HepG2 (cell line): ENCODE results near the gene CD48. TPM values are rescaled to one million over a fixed set of nuclear protein-coding genes. Genes with fewer than 3 reads are reported as not detected.
"Not testable (repeated sequence)": the region's sequence is repeated elsewhere in the genome, so short reads cannot be mapped to it uniquely, and the experiment has no call there.

ENCODE experiments used
- ATAC-seq: fragments of 200-7000 bp; cut with Tn5 transposase; 3 replicates; pipeline ENCODE4 v1.9.1; 2020; ENCODE audit warnings: mild to moderate bottlenecking, moderate library complexity
- BruUV-seq: library from RNA; stranded (reverse); fragments of 400-500 nt; replicated peaks from 2 replicates; lab custom pipeline; 2021; lab: Mats Ljungman, UMichigan
- CTCF ChIA-PET: fragments of 300-600 bp; formaldehyde crosslinking; extraction: SDS; loops from one replicate; lab custom pipeline; 2021; ENCODE audit warnings: low total read pairs, inconsistent platforms, low intra/inter-chr PET ratio; lab: Yijun Ruan, JAX
- POLR2A ChIA-PET: fragments of 350-600 bp; sonication (Branson Sonifier 250); formaldehyde crosslinking; loops from one replicate; lab custom pipeline; 2020; ENCODE audit warnings: antibody characterized with exemption, inconsistent platforms; lab: Yijun Ruan, JAX
- DNase-seq: peaks from one replicate; pipeline ENCODE4 v3.0.0-alpha.2; 2015; ENCODE audit warnings: low spot score
- FAIRE-seq: peaks from 3 replicates; lab custom pipeline; 2011; peaks lifted over from hg19 to GRCh38; lab: Jason Lieb, UNC
- H2AFZ ChIP-seq: one replicate; pipeline ENCODE4 v1.6.1; 2011; ENCODE audit warnings: low read length, inconsistent platforms
- H3K27ac ChIP-seq: fragments of 300-600 bp; 3 replicates; pipeline ENCODE4 v1.8.0; 2011; ENCODE audit warnings: mixed run types, mild to moderate bottlenecking, mixed read lengths, low read length, inconsistent platforms; ENCODE audit not compliant: insufficient read depth; ENCODE audit errors: extremely low read length
- H3K27me3 ChIP-seq, 2 experiments: fragments of 200-600 bp in 1 of 2; 2 replicates in 1 of 2; 3 replicates in 1 of 2; pipeline versions ENCODE4 v1.6.0 to v1.8.0; 2011; ENCODE audit warnings: low read length in 2 of 2, mild to moderate bottlenecking in 2 of 2, moderate library complexity in 2 of 2, inconsistent platforms in 1 of 2; ENCODE audit not compliant: insufficient read depth in 2 of 2, control insufficient read depth in 1 of 2
- H3K36me3 ChIP-seq, 2 experiments: fragments of 200-600 bp in 1 of 2; replicated peaks in 1 of 2; 2 replicates in 1 of 2; 3 replicates in 1 of 2; pipeline versions ENCODE4 v1.5.1 to v1.8.0; 2011; ENCODE audit warnings: low read length in 2 of 2, inconsistent platforms in 1 of 2; ENCODE audit not compliant: insufficient read depth in 2 of 2, control insufficient read depth in 1 of 2
- H3K4me1 ChIP-seq: 2 replicates; pipeline ENCODE4 v1.5.1; 2012; ENCODE audit warnings: low read length, inconsistent platforms; ENCODE audit not compliant: insufficient read depth
- H3K4me2 ChIP-seq: 2 replicates; pipeline ENCODE4 v1.6.0; 2011; ENCODE audit warnings: low read depth, low read length, inconsistent platforms
- H3K4me3 ChIP-seq, 3 experiments: fragments of 200-600 bp in 1 of 3; sonication (generic), shearing (Covaris generic) in 1 of 3; replicated peaks in 1 of 3; 2 replicates each; pipeline ENCODE4 v1.5.1; 2011 to 2016; ENCODE audit warnings: low read length in 3 of 3, inconsistent platforms in 2 of 3, low read depth in 2 of 3, mild to moderate bottlenecking in 2 of 3, control low read depth in 1 of 3, mixed read lengths in 1 of 3; ENCODE audit not compliant: insufficient read depth in 1 of 3
- H3K79me2 ChIP-seq: one replicate; pipeline ENCODE4 v1.6.1; 2011; ENCODE audit warnings: low read length, inconsistent platforms; ENCODE audit not compliant: insufficient read depth
- H3K9ac ChIP-seq: 2 replicates; pipeline ENCODE4 v1.6.0; 2011; ENCODE audit warnings: mild to moderate bottlenecking, low read depth, low read length, inconsistent platforms; ENCODE audit not compliant: insufficient read depth
- H3K9me3 ChIP-seq: 2 replicates; pipeline ENCODE4 v1.5.1; 2012; ENCODE audit warnings: mild to moderate bottlenecking, low read length
- H4K20me1 ChIP-seq: 2 replicates; pipeline ENCODE4 v1.6.0; 2011; ENCODE audit warnings: inconsistent platforms, mild to moderate bottlenecking, low read length, moderate library complexity; ENCODE audit not compliant: insufficient read depth
- ARID3A ChIP-seq: IDR thresholded peaks from 2 replicates; pipeline ENCODE4 v1.6.1; 2012; ENCODE audit warnings: low read depth, low read length, improper control_type of control experiment
- ARNT2 ChIP-seq: sonication (generic); formaldehyde crosslinking; IDR thresholded peaks from 2 replicates; pipeline ENCODE4 v1.8.0; 2022; ENCODE audit warnings: mild to moderate bottlenecking, low read depth, missing genetic modification reagents, moderate library complexity
- CTCF ChIP-seq: sonication (generic); formaldehyde crosslinking; IDR thresholded peaks from 2 replicates; pipeline ENCODE4 v1.5.0; 2020; ENCODE audit warnings: mild to moderate bottlenecking, missing genetic modification reagents, moderate library complexity
- STAG1 ChIP-seq: sonication (generic); formaldehyde crosslinking; IDR thresholded peaks from 2 replicates; pipeline ENCODE4 v1.4.0; 2020; ENCODE audit warnings: missing genetic modification reagents
- TRAFD1 ChIP-seq: sonication (generic); formaldehyde crosslinking; IDR thresholded peaks from 2 replicates; pipeline ENCODE4 v1.5.1; 2020; ENCODE audit warnings: missing genetic modification reagents, mild to moderate bottlenecking, borderline replicate concordance
- ZBTB37 ChIP-seq: sonication (generic); formaldehyde crosslinking; IDR thresholded peaks from 2 replicates; pipeline ENCODE4 v1.4.0; 2020; ENCODE audit warnings: mild to moderate bottlenecking, missing genetic modification reagents
- ZNF326 ChIP-seq: sonication (generic); formaldehyde crosslinking; IDR thresholded peaks from 2 replicates; pipeline ENCODE4 v1.4.0; 2020; ENCODE audit warnings: missing genetic modification reagents, borderline replicate concordance
- ZNF619 ChIP-seq: sonication (generic); formaldehyde crosslinking; IDR thresholded peaks from 2 replicates; pipeline ENCODE4 v1.4.0; 2020; ENCODE audit warnings: mild to moderate bottlenecking, missing genetic modification reagents
- WGBS: methylation state at CpG from one replicate; pipeline ENCODE4 v1.1.6; 2017; ENCODE audit warnings: low lambda C conversion rate; 5-methylcytosine and 5-hydroxymethylcytosine counted together
- in situ Hi-C: cut with HindIII; loops from 2 replicates; pipeline ENCODE4 v1.10.0; 2017; ENCODE audit warnings: low pct_unique_long_range_greater_than_20kb; ENCODE audit not compliant: extremely low pct_ligation_motif_present
- intact Hi-C: fragments of 100-400 bp; cut with micrococcal nuclease; formaldehyde crosslinking; loops from one replicate; pipeline ENCODE4 v1.10.0; 2022; ENCODE audit not compliant: unreplicated experiment
- polyA plus RNA-seq, 8 experiments: library from polyadenylated mRNA; depleted of rRNA in 3 of 8; stranded (reverse) in 7 of 8; unstranded in 1 of 8; fragments of >200 nt; fragmentation: Illumina TruSeq in 4 of 8; extraction: Trizol in 4 of 8; gene quantifications; 2 replicates each; pipeline versions ENCODE4 v1.2.1 to v1.2.3, GENCODE V29; 2011 to 2016; ENCODE audit warnings: low read depth in 4 of 8, missing spikeins in 1 of 8, mixed read lengths in 1 of 8; ENCODE audit not compliant: insufficient read depth in 1 of 8
- total RNA-seq, 5 experiments: library from RNA; depleted of rRNA; stranded (reverse); fragments of >200 nt; fragmentation: Illumina TruSeq; extraction: Trizol; gene quantifications; 2 replicates each; pipeline ENCODE4 v1.2.3, GENCODE V29; 2016; ENCODE audit warnings: low read depth in 1 of 5
- TF ChIP-seq, protein P1 (sequence below): sonication (generic); formaldehyde crosslinking; IDR thresholded peaks from 2 replicates; pipeline ENCODE4 v1.8.0; 2022; ENCODE audit warnings: missing genetic modification reagents, low read depth, mild to moderate bottlenecking, borderline replicate concordance

The CD48 gene
- total and polyA plus RNA-seq, 2 of the 13 experiments (the other 11 are each of a cell fraction or from before 2014, with no cell fraction given): not detected

DNA sequence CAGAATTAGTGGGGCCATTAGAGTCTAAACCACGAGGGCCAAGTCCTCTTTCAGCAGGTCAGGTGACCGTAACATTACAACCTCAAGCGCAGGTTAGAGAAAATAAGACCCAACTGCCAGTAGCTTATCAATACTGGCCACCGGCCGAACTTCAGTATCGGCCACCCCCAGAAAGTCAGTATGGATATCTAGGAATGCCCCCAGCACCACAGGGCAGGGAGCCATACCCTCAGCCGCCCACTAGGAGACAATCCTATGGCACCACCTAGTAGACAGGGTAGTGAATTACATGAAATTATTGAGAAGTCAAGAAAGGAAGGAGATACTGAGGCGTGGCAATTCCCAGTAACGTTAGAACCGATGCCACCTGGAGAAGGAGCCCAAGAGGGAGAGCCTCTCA is 19.2 kb downstream of the CD48 start:
- ATAC-seq, H3K9ac ChIP-seq, H3K36me3 ChIP-seq, H3K79me2 ChIP-seq, intact Hi-C loops, in situ Hi-C loops, CTCF ChIA-PET, H4K20me1 ChIP-seq, H2AFZ ChIP-seq, H3K27ac ChIP-seq, H3K9me3 ChIP-seq, H3K4me2 ChIP-seq, H3K4me3 ChIP-seq, H3K27me3 ChIP-seq, POLR2A ChIA-PET, H3K4me1 ChIP-seq, BruUV-seq, FAIRE-seq: not testable (repeated sequence)
- 51% methylated on average over 10 of the region's 10 CpGs for WGBS
- DNase-seq: peak; percentile 10
- TF ChIP-seq STAG1 (peak; percentile 30; the same call in 1 of the 2 replicates), CTCF (CRISPR knock-in tag) (peak; percentile 23; the same call in 1 of the 2 replicates)

- H3K4me2 ChIP-seq: no peak overlapping the region
- BruUV-seq: no TSS peak
- no peaks in the 10 kb centered on the region; a peak in 1 of 5 replicates for H3K27me3 ChIP-seq
- H3K79me2 ChIP-seq: no peaks in the 10 kb centered on the region
- no peaks in the 10 kb centered on the region for H3K36me3 ChIP-seq
- no peak overlapping the region for H3K4me3 ChIP-seq
- POLR2A ChIA-PET: no interaction called here
- DNase-seq (no peak), ATAC-seq (no peak), FAIRE-seq (no peak)
- no peaks in the 10 kb centered on the region for H3K4me1 ChIP-seq
- no peak overlapping the region for H3K9ac ChIP-seq
- H3K9me3 ChIP-seq: no peaks in the 10 kb centered on the region
- H2AFZ ChIP-seq: no peak overlapping the region
- in situ Hi-C loops (no loop called here), intact Hi-C loops (no loop called here)
- H4K20me1 ChIP-seq: no peaks in the 10 kb centered on the region
- CTCF ChIA-PET: no interaction called here
- H3K27ac ChIP-seq: no peak overlapping the region
- no peak for TF ChIP-seq TRAFD1 (CRISPR knock-in tag)
- TF ChIP-seq ARNT2 (CRISPR knock-in tag): no peak
- TF ChIP-seq, protein P1, sequence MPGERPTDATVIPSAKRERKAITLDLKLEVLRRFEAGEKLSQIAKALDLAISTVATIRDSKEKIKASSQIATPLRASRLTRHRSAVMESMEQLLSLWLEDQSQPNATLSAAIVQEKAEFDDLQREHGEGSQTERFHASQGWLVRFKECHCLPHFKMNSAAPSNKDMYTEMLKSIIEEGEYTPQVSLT: no peak
- TF ChIP-seq ZBTB37 (CRISPR knock-in tag): no peak
- no peak for TF ChIP-seq ZNF619 (CRISPR knock-in tag)
- no peak for TF ChIP-seq ZNF326 (CRISPR knock-in tag)
- no peak for TF ChIP-seq ARID3A
Measured at GRCh38 chr1:160685266-160685665, 26.4 kb downstream of the CD48 start.
